HepG2 (cell line): ENCODE measurements around the gene STAT5A.

Experiments used
- EZH2 ChIP-seq: conservative IDR thresholded peaks from 2 replicates; pipeline ENCODE4 v1.6.1; 2012; ENCODE audit warnings: mild to moderate bottlenecking, low read depth, low read length, moderate library complexity
- GTF2F1 ChIP-seq: fragments of 150-350 bp; IDR thresholded peaks from 2 replicates; pipeline ENCODE4 v1.6.1; 2014; ENCODE audit warnings: low read length
- KMT2B ChIP-seq: IDR thresholded peaks from 2 replicates; pipeline ENCODE4 v1.6.1; 2016; ENCODE audit warnings: missing genetic modification reagents, missing compliant biosample characterization
- MED1 ChIP-seq: sonication (generic); formaldehyde crosslinking; IDR thresholded peaks from 2 replicates; pipeline ENCODE4 v1.4.0; 2020; ENCODE audit warnings: missing genetic modification reagents
- SIN3A ChIP-seq: IDR thresholded peaks from 2 replicates; pipeline ENCODE4 v1.6.1; 2011; ENCODE audit warnings: low read depth, mild to moderate bottlenecking, control low read depth, low read length, borderline replicate concordance
- TF ChIP-seq, protein P1 (sequence below): sonication (generic); formaldehyde crosslinking; IDR thresholded peaks from 2 replicates; pipeline ENCODE4 v1.5.0; 2020; ENCODE audit warnings: mild to moderate bottlenecking, missing genetic modification reagents, moderate library complexity
- TF ChIP-seq, protein P2 (sequence below): IDR thresholded peaks from 2 replicates; pipeline ENCODE4 v1.6.1; 2016; ENCODE audit warnings: missing compliant biosample characterization, missing genetic modification reagents, borderline replicate concordance

DNA sequence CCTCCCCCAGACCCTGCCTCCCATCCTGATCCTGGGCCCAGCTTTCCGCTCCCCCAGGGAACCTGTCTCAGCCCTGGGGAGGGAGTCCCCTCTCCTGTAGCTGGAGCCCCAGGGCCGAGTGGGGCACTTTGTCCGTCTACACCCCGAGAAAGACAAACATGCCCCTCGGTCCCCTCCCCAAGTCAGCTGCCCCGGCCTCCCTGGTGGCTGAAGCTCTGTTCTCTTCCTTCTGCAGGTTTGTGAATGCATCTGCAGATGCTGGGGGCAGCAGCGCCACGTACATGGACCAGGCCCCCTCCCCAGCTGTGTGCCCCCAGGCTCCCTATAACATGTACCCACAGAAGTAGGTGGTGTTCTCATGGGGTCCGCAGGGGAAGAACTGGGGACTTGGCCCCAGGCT is 20.8 kb downstream of the STAT5A start:
- TF ChIP-seq KMT2B (no peak), SIN3A (no peak), GTF2F1 (no peak), MED1 (CRISPR knock-in tag) (no peak), EZH2 (no peak)
- TF ChIP-seq, protein P1, sequence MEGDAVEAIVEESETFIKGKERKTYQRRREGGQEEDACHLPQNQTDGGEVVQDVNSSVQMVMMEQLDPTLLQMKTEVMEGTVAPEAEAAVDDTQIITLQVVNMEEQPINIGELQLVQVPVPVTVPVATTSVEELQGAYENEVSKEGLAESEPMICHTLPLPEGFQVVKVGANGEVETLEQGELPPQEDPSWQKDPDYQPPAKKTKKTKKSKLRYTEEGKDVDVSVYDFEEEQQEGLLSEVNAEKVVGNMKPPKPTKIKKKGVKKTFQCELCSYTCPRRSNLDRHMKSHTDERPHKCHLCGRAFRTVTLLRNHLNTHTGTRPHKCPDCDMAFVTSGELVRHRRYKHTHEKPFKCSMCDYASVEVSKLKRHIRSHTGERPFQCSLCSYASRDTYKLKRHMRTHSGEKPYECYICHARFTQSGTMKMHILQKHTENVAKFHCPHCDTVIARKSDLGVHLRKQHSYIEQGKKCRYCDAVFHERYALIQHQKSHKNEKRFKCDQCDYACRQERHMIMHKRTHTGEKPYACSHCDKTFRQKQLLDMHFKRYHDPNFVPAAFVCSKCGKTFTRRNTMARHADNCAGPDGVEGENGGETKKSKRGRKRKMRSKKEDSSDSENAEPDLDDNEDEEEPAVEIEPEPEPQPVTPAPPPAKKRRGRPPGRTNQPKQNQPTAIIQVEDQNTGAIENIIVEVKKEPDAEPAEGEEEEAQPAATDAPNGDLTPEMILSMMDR (CRISPR knock-in tag), result no peak
- TF ChIP-seq, protein P2, sequence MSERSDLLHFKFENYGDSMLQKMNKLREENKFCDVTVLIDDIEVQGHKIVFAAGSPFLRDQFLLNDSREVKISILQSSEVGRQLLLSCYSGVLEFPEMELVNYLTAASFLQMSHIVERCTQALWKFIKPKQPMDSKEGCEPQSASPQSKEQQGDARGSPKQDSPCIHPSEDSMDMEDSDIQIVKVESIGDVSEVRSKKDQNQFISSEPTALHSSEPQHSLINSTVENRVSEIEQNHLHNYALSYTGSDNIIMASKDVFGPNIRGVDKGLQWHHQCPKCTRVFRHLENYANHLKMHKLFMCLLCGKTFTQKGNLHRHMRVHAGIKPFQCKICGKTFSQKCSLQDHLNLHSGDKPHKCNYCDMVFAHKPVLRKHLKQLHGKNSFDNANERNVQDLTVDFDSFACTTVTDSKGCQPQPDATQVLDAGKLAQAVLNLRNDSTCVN (CRISPR knock-in tag), result no peak
